Common myeloid progenitor, CD34-positive (primary cell): ENCODE measurements around the gene TRPM2.
A peak's percentile ranks its signal among the peaks of the same experiment; 100 is the strongest.

Experiments used
- CTCF ChIA-PET: fragments of 350-600 bp; sonication (Branson Sonifier 250); formaldehyde crosslinking; loops from one replicate; lab custom pipeline; 2021; ENCODE audit warnings: antibody characterized with exemption; lab: Charles Lee
- POLR2A ChIA-PET: fragments of 350-600 bp; sonication (Branson Sonifier 250); formaldehyde crosslinking; loops from one replicate; lab custom pipeline; 2021; ENCODE audit warnings: antibody characterized with exemption; lab: Charles Lee
- DNase-seq, 3 donors: peaks; one replicate each; pipeline versions ENCODE4 v3.0.0 to v3.0.0-alpha.2; 2013
- H3K27ac ChIP-seq, 2 experiments: 1 replicate in 1 of 2; 2 replicates in 1 of 2; pipeline ENCODE4 v1.7.0; 2013; ENCODE audit warnings: inconsistent platforms in 2 of 2, low read length in 2 of 2, mild to moderate bottlenecking in 2 of 2, low read depth in 1 of 2, moderate library complexity in 1 of 2; ENCODE audit not compliant: severe bottlenecking in 2 of 2, insufficient read depth in 1 of 2, poor library complexity in 1 of 2
- H3K27me3 ChIP-seq, 5 experiments: replicated peaks in 2 of 5; 1 replicate in 3 of 5; 2 replicates in 2 of 5; pipeline versions ENCODE4 v1.6.1 to v1.7.0; 2013; ENCODE audit warnings: low read length in 4 of 5, mild to moderate bottlenecking in 2 of 5, moderate library complexity in 2 of 5, inconsistent platforms in 1 of 5; ENCODE audit not compliant: insufficient read depth in 5 of 5, control insufficient read depth in 4 of 5
- H3K36me3 ChIP-seq, 4 experiments: 1 replicate in 2 of 4; 2 replicates in 2 of 4; pipeline versions ENCODE4 v1.6.1 to v1.7.0; 2013; ENCODE audit warnings: low read length in 3 of 4, control low read depth in 1 of 4, mild to moderate bottlenecking in 1 of 4; ENCODE audit not compliant: control insufficient read depth in 4 of 4, insufficient read depth in 4 of 4
- H3K4me1 ChIP-seq, 4 experiments: 1 replicate in 3 of 4; 2 replicates in 1 of 4; pipeline versions ENCODE4 v1.6.1 to v1.7.1; 2013; ENCODE audit warnings: low read length in 3 of 4, mild to moderate bottlenecking in 3 of 4, control low read depth in 1 of 4, inconsistent platforms in 1 of 4, moderate library complexity in 1 of 4; ENCODE audit not compliant: control insufficient read depth in 4 of 4, insufficient read depth in 4 of 4; ENCODE audit errors: control extremely low read depth in 1 of 4
- H3K4me3 ChIP-seq, 7 experiments: 1 replicate in 4 of 7; 2 replicates in 3 of 7; pipeline versions ENCODE4 v1.5.1 to v1.7.0; 2013; ENCODE audit warnings: mild to moderate bottlenecking in 7 of 7, low read length in 6 of 7, moderate library complexity in 6 of 7, inconsistent platforms in 2 of 7, low read depth in 2 of 7, control low read depth in 1 of 7; ENCODE audit not compliant: insufficient read depth in 4 of 7, control insufficient read depth in 1 of 7; ENCODE audit errors: extremely low read depth in 1 of 7
- H3K9me3 ChIP-seq, 5 experiments: 1 replicate in 4 of 5; 2 replicates in 1 of 5; pipeline versions ENCODE4 v1.6.1 to v1.7.1; 2013; ENCODE audit warnings: low read length in 4 of 5, mild to moderate bottlenecking in 2 of 5, inconsistent platforms in 1 of 5, low read depth in 1 of 5, moderate library complexity in 1 of 5; ENCODE audit not compliant: control insufficient read depth in 4 of 5, insufficient read depth in 2 of 5; ENCODE audit errors: control extremely low read depth in 1 of 5
- WGBS: methylation state at CpG from one replicate; pipeline ENCODE4 v1.1.5; 2013; ENCODE audit not compliant: insufficient coverage; 5-methylcytosine and 5-hydroxymethylcytosine counted together

Gene TRPM2

GRCh38 chr21:44425895-44426662, 72.7 kb downstream of the TRPM2 start:
- H3K27me3 ChIP-seq = no peaks in the 10 kb centered on the region
- ChIA-PET CTCF (no interaction called here), POLR2A (no interaction called here)
- no peak for DNase-seq
- H3K27ac ChIP-seq = no peak overlapping the region
- peaks cover 5 to 7% (median 6%) of the 10 kb centered on the region in 5 experiments for H3K9me3 ChIP-seq
- peak overlapping the region in 1 of 7 experiments; percentile 7 for H3K4me3 ChIP-seq
- 92% methylated on average over 10 of the region's 13 CpGs for WGBS
- H3K4me1 ChIP-seq = peaks cover 0 to 6% (median 0%) of the 10 kb centered on the region in 4 experiments
- no peaks in the 10 kb centered on the region for H3K36me3 ChIP-seq

- no peaks in the 10 kb centered on the region for H3K36me3 ChIP-seq
- H3K27ac ChIP-seq = no peak overlapping the region
- ChIA-PET POLR2A (no interaction called here), CTCF (no interaction called here)
- 70% methylated on average over 17 of the region's 21 CpGs for WGBS
- H3K4me3 ChIP-seq = no peak overlapping the region
- peaks cover 0 to 6% (median 0%) of the 10 kb centered on the region in 4 experiments for H3K4me1 ChIP-seq
- peaks cover 5 to 7% (median 6%) of the 10 kb centered on the region in 5 experiments for H3K9me3 ChIP-seq
- DNase-seq = no peak
- no peaks in the 10 kb centered on the region for H3K27me3 ChIP-seq
Observed at GRCh38 chr21:44426663-44427191, 73.3 kb downstream of the TRPM2 start.

DNA sequence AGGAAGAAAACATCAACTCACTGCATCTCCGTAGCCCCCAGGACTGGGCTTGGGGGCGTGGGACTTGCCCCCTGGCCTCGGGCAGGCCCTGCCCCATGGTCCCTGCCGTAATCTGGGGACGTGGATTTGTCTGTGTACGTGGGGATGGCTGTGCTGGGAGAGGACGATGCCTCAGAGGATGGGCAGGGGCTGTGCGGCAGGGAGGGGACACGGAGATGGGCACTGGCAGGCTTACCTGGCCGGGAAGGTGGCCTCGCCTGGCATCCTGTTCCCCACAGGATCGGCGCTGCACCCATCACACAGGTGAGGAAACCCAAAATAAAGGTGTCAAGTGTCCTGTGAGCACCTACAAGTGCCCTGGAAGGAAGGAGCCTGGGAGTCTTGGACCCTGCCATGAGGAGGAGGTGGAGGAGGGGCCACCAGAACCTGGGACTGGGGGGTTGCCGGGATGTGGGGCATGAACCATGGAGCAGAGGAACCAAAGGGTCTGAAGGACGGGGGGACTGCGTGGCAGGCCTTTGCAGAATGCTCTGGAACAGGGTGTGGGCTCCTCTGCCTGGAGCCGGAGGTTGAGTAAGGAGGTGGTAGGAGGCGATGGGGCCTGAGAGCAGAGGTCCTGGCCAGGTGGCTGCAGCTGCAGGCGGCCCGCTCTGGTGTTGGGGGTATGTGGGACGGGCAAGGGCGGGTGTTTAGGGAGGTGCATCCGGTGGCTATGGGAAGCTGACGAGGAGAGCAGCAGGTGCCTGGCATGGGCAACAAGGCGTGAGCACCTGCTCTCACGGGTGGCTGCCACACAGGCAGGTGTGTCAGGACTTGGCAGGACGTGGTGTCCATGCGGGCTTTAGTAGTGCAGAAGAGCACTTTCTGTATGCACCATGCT, 74.1 kb downstream of the TRPM2 start:
- Histone ChIP-seq H3K36me3 (no peaks in the 10 kb centered on the region), H3K4me1 (peaks cover 0 to 6% (median 0%) of the 10 kb centered on the region in 4 experiments), H3K4me3 (no peak overlapping the region), H3K9me3 (peaks cover 5 to 7% (median 6%) of the 10 kb centered on the region in 5 experiments), H3K27ac (no peak overlapping the region), H3K27me3 (no peaks in the 10 kb centered on the region)
- no peak for DNase-seq
- WGBS = 92% methylated on average over 23 of the region's 28 CpGs
- CTCF ChIA-PET = no interaction called here
- POLR2A ChIA-PET = interaction anchor here (0.6 kb wide), 1 partner anchor 69 kb away, joined by 4 read pairs; no protein-coding TSS in a partner anchor

DNA sequence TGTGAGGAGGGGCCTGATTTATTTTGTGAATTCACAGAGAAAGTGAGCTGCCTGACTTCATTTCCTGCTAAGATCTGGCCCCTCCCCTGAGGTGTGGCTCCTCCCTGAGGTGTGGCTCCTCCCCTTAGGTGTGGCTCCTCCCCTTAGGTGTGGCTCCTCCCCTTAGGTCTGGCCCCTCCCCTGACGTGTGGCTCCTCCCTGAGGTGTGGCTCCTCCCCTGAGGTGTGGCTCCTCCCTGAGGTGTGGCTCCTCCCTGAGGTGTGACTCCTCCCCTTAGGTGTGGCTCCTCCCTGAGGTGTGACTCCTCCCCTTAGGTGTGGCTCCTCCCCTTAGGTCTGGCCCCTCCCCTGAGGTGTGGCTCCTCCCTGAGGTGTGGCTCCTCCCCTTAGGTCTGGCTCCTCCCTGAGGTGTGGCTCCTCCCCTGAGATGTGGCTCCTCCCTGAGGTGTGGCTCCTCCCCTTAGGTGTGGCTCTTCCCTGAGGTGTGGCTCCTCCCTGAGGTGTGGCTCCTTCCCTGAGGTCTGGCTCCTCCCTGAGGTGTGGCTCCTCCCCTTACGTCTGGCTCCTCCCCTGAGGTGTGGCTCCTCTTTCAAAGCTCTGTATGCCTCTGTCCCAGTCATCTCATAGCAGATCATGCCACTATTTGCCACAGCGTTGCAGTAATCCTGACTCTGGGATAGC, 75.0 kb downstream of the TRPM2 start:
- CTCF ChIA-PET = no interaction called here
- Histone ChIP-seq H3K27ac (no peak overlapping the region), H3K4me1 (peaks cover 0 to 6% (median 0%) of the 10 kb centered on the region in 4 experiments), H3K9me3 (peaks cover 5 to 7% (median 6%) of the 10 kb centered on the region in 5 experiments), H3K36me3 (no peaks in the 10 kb centered on the region), H3K27me3 (no peaks in the 10 kb centered on the region), H3K4me3 (no peak overlapping the region)
- DNase-seq = peak; percentile 48 to 65 (median 53)
- POLR2A ChIA-PET = interaction anchor here (0.6 kb wide), 1 partner anchor 70 kb away, joined by 4 read pairs; no protein-coding TSS in a partner anchor
- WGBS = 50% methylated on average over 2 of the region's 3 CpGs

GRCh38 chr21:44429894-44430293, 76.5 kb downstream of the TRPM2 start:
- CTCF ChIA-PET = no interaction called here
- POLR2A ChIA-PET = no interaction called here
- Histone ChIP-seq H3K4me1 (peaks cover 0 to 6% (median 0%) of the 10 kb centered on the region in 4 experiments), H3K4me3 (no peak overlapping the region), H3K27me3 (no peaks in the 10 kb centered on the region), H3K36me3 (no peaks in the 10 kb centered on the region), H3K9me3 (peaks cover 5 to 7% (median 6%) of the 10 kb centered on the region in 5 experiments), H3K27ac (no peak overlapping the region)
- peak in 1 of 3 donors; percentile 25 for DNase-seq
- WGBS = no CpG with 5 or more reads among the region's 1 CpG

- no peaks in the 10 kb centered on the region for H3K36me3 ChIP-seq
- peaks cover 5 to 7% (median 6%) of the 10 kb centered on the region in 5 experiments for H3K9me3 ChIP-seq
- WGBS = no CpG with 5 or more reads among the region's 4 CpGs
- DNase-seq = no peak
- peaks cover 0 to 6% (median 0%) of the 10 kb centered on the region in 4 experiments for H3K4me1 ChIP-seq
- H3K4me3 ChIP-seq = no peak overlapping the region
- ChIA-PET POLR2A (no interaction called here), CTCF (interaction anchor here (0.8 kb wide), 1 partner anchor 10 kb away, joined by 3 read pairs; no protein-coding TSS in a partner anchor)
- H3K27ac ChIP-seq = no peak overlapping the region
- no peaks in the 10 kb centered on the region for H3K27me3 ChIP-seq
Observed at GRCh38 chr21:44431300-44431699, 77.9 kb downstream of the TRPM2 start.
